Right ventricle myocardium inferior (tissue), 1 donor: Measurements from ENCODE around the gene LST1. TPM values are rescaled to one million over a fixed set of nuclear protein-coding genes. Genes with fewer than 3 reads are reported as not detected.
"Not testable (repeated sequence)": the region's sequence is repeated elsewhere in the genome, so short reads cannot be mapped to it uniquely, and the experiment has no call there.

Source experiments
- ATAC-seq: fragments of 200-7000 bp; cut with Tn5 transposase; one replicate; pipeline ENCODE4 v1.9.1; 2020; ENCODE audit warnings: mild to moderate bottlenecking, moderate library complexity
- DNase-seq: peaks from one replicate; pipeline ENCODE4 v3.0.0; 2021; ENCODE audit errors: missing footprints
- intact Hi-C: fragments of 100-400 bp; cut with DNase I; formaldehyde crosslinking; loops from one replicate; pipeline ENCODE4 v1.11.0; 2022
- total RNA-seq: library from RNA; stranded (reverse); fragmentation: NEBNext Ultra II Directional; extraction: Animal tissue kit (Norgen Biotek cat#: 25700); gene quantifications from one replicate; pipeline ENCODE4 v1.2.1, GENCODE V29; 2021
- donor health status: DM: no; HTN: yes; CAD: no; lungs with severe emphysema.

Gene LST1
- total RNA-seq, 1 donor from 2014 or later = 9.0 TPM

DNA sequence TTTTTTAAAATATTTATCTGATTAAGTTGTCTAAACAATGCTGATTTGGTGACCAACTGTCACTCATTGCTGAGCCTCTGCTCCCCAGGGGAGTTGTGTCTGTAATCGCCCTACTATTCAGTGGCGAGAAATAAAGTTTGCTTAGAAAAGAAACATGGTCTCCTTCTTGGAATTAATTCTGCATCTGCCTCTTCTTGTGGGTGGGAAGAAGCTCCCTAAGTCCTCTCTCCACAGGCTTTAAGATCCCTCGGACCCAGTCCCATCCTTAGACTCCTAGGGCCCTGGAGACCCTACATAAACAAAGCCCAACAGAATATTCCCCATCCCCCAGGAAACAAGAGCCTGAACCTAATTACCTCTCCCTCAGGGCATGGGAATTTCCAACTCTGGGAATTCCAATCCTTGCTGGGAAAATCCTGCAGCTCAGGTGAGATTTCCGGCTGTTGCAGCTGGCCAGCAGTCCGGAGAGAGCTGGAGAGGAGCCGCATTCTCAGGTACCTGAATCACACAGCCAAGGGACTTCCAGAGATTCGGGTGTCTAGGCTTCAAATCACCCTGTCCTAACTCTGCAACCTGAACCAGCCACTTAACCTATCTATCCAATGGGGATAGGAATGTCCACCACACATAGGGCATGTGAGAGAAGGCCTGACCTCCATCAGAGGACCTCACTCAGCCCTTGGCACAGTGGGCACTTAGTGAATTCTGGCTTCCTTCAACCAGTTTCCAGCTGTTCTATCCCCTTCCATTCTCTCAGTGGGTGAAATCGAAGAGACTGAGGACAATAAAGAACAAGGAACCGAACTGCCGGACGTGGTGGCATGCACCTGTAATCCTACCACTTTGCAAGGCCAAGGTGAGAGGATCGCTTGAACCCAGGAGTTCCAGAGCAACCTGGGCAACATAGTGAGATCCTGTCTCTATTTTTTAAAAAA lies 7.6 kb upstream of the LST1 start:
- intact Hi-C loops = no loop called here
- no peak for ATAC-seq
- no peak for DNase-seq

- DNase-seq = no peak
- intact Hi-C loops = no loop called here
- no peak for ATAC-seq
Observed at GRCh38 chr6:31579119-31579505, 7.0 kb upstream of the LST1 start.

DNA sequence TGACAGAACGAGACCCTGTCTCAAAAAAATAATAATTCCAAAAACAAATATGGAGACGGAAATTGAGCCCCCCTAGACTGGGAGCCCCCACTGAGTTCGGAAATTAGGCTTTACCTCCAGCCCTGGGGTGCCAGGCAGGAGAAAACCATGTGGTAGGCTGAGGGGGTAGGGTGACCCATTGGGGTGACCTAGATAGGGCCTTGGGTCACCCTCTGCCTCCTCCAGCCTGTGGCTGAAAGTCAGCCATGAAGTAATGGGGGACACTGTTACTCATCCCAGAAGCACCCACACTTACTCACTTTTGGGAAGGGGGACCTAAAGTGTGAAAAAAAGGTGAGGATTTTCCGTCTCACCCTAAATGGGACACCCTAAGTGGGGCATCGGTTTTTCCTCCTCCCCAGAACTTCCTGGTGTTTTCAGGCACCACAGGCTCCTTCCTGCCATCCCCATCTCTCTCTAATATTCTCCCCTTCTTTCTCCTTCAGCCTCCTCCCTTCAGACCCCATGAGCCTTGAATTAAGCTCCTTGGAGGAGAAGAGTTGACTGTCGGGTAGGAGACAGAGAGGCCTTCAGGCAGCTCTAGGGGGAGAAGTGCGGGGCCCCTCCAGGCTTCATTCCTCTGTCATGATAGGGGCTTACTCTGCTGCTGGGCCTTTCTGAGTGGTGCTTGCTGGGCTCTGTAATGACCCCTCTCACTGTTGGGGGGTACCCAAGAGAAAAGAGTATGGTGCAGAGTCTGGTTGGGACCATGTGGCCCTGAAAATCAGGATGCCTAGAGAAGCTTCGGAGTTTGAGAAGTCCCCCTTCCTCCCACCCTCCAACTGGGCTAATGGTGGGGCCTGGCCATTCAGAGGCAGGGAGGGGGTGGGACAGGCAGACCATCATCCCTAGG lies 6.3 kb upstream of the LST1 start:
- intact Hi-C loops = loop anchor here (2.0 kb wide), 3 partner anchors 19 to 33 kb away; partner anchors contain the start of genes ATP6V1G2 and NFKBIL1
- ATAC-seq (no peak), DNase-seq (no peak)

DNA sequence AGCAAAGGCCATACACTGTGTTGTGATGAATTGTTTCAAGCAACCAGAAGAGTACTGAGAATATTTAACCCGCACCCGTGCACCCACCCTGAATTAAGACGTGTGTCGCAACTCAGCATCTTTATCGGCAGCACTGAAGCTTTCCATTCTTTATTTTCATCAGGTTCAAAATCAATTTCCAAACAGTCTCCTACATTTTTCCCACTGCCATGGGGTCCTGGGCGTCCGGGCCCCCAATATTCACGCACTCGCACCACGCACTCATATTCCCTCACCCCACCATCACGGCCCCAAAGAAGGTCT lies 5.7 kb upstream of the LST1 start:
- intact Hi-C loops = loop anchor here (2.0 kb wide), 3 partner anchors 18 to 34 kb away; partner anchors contain the start of genes ATP6V1G2 and NFKBIL1
- DNase-seq = no peak

DNA sequence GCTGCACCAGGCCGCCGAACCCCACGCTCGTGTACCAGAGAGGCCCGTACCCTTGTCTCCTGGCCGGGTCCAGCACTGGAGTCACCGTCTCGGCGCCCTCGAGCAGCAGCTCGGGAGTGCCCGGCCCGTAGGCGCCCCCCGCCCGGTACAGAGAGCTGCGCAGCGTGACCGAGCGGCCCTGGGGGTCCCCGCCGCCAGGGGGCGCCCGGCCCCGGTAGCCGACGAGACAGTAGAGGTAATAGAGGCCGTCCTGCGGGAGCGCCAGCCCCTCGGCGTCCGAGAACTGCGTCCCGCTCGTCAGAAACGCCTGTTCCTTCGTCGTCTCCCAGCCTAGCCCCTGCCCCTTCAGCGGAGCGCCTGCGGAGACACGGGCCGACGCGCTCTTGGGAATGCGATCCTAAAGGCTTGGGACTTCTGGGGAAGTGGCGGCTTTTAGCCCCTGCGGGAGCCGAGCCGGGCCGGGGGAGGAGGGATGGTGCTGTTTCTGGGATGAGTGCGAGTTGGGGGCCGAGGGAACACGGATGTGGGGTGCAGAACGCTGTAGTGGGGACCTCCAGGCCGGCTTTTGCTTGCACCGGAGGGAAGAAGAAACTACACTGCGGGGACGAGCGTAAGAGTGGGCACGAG lies 5.2 kb upstream of the LST1 start:
- intact Hi-C loops = loop anchor here (2.0 kb wide), 3 partner anchors 18 to 34 kb away; partner anchors contain the start of genes ATP6V1G2 and NFKBIL1
- DNase-seq = peak; percentile 96

More for the DNA sequence above, 5.7 kb upstream of the LST1 start:
- no peak for ATAC-seq

GRCh38 chr6:31581434-31582229 lies 4.4 kb upstream of the LST1 start:
- DNase-seq = no peak
- peak; percentile 30 for ATAC-seq
- intact Hi-C loops = loop anchor here (2.0 kb wide), 3 partner anchors 17 to 35 kb away; partner anchors contain the start of genes ATP6V1G2 and NFKBIL1

More for the DNA sequence above, 5.2 kb upstream of the LST1 start:
- peak; percentile 98 for ATAC-seq

- DNase-seq (no peak), ATAC-seq (no peak)
- intact Hi-C loops = no loop called here
Observed at GRCh38 chr6:31582230-31582643, 3.8 kb upstream of the LST1 start, which contains the start of gene LTB. Gene LTB, minus strand, starts transcription at chr6:31582424. Its CDS starts 7 bp downstream, at chr6:31582417.

GRCh38 chr6:31585491-31585890 lies 586 bp upstream of the LST1 start:
- no peak for ATAC-seq
- intact Hi-C loops = no loop called here
- DNase-seq = no peak

GRCh38 chr6:31586599-31587281 lies 663 bp downstream of the LST1 start:
- ATAC-seq (peak; percentile 68), DNase-seq (no peak)
- intact Hi-C loops = no loop called here

DNA sequence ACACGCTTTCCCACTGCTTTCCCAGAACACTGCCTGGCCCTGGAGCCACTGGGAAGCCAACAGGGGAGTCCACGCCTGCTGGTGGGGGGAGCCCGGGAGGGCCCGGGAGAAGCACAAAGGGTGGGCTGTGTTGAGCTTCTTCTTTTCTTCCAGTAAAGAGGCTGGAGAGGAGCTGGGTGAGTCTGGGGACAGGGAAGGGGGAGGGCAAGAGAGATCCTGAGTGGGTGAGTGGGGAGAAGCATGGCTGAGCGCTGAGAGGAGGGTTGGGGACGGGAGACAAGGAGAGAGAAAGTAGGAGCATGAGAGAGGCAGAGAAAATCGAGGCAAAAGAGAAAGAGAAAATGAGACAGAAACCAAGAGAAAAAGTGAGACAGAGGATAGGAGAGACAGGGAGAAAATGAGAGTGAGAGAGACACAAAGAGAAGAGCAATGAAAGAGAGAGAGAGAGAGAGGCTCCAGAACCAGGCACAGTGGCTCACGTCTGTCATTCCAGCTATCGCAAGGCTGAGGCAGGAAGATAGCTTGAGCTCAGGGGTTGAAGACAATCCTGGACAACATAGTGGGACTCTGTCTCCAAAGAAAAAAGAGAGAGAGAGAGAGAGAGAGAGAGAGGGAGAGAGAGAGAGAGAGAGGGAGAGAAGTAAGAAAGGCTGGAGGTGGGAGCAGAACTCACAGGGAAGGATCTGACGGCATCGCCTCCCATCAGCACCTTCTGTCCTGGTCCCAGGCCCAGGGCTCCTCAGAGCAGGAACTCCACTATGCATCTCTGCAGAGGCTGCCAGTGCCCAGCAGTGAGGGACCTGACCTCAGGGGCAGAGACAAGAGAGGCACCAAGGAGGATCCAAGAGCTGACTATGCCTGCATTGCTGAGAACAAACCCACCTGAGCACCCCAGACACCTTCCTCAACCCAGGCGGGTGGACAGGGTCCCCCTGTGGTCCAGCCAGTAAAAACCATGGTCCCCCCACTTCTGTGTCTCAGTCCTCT lies 2.0 kb downstream of the LST1 start:
- intact Hi-C loops = no loop called here
- no peak for DNase-seq
- no peak for ATAC-seq

DNA sequence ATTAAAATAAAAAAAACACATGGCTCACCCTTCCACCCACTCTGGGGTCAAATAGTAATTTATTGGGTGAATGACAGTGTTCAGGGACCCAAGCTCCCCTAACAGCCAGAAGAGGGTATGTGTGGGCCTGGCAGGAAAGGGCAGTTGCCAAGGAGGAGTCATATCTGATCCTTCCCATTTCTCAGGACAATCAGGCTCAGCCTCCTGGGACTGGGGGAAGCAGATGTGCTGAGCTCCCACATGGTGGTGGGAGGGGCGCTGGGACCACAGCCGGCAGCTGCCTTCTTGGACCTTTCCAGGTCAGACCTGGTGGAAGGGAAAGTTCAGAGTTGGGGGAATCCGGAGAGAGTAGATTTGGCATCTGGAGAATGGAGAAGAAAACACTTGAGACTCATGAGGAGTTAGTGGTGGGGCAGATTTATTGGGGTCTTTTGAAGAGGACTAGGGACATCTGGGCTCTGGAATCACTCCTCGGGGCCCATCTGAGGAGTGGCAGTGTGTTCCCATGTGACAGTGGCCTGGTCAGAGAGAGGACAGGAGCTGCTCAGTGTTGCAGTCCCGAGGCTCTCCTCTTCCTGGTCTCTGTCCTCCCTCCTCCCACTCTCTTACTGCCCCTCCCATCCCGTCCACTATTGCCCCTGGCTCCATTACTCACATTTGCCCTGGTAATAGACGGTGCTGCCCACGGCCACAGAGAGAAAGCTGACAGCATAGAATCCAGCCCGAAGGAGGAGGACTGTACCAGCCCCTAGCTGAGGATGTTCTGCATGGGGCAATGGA lies 3.0 kb downstream of the LST1 start:
- no peak for DNase-seq
- intact Hi-C loops = no loop called here
- no peak for ATAC-seq

DNA sequence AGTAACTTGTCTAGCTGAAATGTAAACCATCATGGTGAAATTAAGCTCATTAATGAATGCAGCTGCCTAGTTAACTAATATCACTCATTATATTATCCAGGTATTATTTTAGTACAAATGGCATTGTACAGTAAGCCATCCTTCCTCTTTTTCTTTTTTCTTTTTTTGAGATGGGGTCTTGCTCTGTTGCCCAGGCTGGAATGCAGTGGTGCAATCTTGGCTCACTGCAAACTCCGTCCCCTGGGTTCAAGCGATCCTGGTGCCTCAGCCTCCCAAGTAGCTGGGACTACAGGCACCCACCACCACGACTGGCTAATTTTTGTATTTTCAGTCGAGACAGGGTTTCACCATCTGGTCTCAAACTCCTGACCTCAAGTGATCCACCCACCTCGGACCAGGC lies 4.6 kb downstream of the LST1 start:
- DNase-seq, intact Hi-C loops, ATAC-seq: not testable (repeated sequence)

- DNase-seq (no peak), ATAC-seq (no peak)
- intact Hi-C loops = no loop called here
Observed at GRCh38 chr6:31592396-31592771, 6.3 kb downstream of the LST1 start.

DNA sequence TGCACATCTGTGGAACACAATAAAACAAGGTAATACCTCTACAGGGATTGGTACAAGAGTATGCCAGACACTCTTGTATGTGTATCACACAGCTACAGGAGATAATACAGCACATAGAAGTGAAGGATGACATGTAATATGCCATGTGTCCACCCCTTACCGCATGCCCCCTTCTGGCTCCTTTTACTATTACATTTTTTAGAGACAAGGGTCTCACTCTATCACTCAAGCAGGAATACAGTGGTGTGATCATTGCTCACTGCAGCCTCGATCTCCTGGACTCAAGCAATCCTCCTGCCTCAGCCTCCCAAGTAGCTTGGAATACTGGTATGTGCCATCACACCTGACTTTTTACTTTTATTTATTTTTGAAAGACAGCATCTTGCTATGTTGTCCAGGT lies 10.9 kb downstream of the LST1 start:
- no peak for DNase-seq
- peak; percentile 47 for ATAC-seq
- intact Hi-C loops = loop anchor here (5.0 kb wide), 1 partner anchor 100 kb away; the partner anchor contains the start of gene MICB

- DNase-seq = no peak
- intact Hi-C loops = no loop called here
Observed at GRCh38 chr6:31607317-31607716, 21.2 kb downstream of the LST1 start.

More at GRCh38 chr6:31607317-31607716, 21.2 kb downstream of the LST1 start:
- ATAC-seq = no peak
